GM12872 (cell line): ENCODE data around the gene C1orf198.
A peak's percentile ranks its signal among the peaks of the same experiment; 100 is the strongest.

ENCODE experiments used
- TF ChIP-seq, protein P1 (sequence below): IDR thresholded peaks from 3 replicates; pipeline ENCODE4 v1.5.1; 2011; ENCODE audit warnings: low read depth, mild to moderate bottlenecking, low read length, moderate library complexity; ENCODE audit not compliant: insufficient read depth

C1orf198 gene, protein sequence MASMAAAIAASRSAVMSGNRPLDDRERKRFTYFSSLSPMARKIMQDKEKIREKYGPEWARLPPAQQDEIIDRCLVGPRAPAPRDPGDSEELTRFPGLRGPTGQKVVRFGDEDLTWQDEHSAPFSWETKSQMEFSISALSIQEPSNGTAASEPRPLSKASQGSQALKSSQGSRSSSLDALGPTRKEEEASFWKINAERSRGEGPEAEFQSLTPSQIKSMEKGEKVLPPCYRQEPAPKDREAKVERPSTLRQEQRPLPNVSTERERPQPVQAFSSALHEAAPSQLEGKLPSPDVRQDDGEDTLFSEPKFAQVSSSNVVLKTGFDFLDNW

DNA sequence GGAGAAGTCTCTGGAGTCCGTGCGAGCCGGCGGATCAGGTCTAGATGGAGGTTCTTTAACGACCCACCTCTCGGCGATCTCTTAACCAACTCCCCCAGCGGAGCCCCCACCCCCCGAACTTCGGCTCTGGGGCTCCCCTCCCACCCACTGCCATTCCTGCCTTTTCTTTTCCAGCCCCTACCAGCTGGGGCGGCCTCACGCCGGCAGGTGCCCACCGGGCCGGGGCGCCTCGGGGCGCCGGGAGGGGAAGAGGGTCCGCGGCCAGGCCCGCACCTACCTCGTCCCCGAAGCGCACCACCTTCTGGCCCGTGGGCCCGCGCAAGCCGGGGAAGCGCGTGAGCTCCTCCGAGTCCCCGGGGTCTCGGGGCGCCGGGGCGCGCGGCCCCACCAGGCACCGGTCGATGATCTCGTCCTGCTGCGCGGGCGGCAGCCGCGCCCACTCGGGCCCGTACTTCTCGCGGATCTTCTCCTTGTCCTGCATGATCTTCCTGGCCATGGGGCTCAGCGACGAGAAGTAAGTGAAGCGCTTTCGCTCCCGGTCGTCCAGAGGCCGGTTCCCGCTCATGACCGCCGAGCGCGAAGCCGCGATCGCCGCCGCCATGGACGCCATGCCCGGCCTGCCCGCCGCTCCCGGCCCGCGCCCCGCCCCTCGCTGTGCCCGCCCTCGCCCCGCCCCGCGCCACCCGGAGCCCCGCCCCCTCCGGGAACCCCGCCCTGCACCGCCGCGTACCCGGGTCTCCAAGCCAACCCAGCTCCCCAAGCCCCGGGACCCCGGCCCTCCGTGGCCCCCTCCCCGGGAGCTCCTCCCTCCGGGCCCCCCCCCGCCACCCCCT, at the start of gene C1orf198:
TSS of gene C1orf198 (minus strand) at position 619 of the 833 bp plus-strand sequence. CDS start at position 610, 9 bp downstream.
- TF ChIP-seq, protein P1, sequence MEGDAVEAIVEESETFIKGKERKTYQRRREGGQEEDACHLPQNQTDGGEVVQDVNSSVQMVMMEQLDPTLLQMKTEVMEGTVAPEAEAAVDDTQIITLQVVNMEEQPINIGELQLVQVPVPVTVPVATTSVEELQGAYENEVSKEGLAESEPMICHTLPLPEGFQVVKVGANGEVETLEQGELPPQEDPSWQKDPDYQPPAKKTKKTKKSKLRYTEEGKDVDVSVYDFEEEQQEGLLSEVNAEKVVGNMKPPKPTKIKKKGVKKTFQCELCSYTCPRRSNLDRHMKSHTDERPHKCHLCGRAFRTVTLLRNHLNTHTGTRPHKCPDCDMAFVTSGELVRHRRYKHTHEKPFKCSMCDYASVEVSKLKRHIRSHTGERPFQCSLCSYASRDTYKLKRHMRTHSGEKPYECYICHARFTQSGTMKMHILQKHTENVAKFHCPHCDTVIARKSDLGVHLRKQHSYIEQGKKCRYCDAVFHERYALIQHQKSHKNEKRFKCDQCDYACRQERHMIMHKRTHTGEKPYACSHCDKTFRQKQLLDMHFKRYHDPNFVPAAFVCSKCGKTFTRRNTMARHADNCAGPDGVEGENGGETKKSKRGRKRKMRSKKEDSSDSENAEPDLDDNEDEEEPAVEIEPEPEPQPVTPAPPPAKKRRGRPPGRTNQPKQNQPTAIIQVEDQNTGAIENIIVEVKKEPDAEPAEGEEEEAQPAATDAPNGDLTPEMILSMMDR: no peak

DNA sequence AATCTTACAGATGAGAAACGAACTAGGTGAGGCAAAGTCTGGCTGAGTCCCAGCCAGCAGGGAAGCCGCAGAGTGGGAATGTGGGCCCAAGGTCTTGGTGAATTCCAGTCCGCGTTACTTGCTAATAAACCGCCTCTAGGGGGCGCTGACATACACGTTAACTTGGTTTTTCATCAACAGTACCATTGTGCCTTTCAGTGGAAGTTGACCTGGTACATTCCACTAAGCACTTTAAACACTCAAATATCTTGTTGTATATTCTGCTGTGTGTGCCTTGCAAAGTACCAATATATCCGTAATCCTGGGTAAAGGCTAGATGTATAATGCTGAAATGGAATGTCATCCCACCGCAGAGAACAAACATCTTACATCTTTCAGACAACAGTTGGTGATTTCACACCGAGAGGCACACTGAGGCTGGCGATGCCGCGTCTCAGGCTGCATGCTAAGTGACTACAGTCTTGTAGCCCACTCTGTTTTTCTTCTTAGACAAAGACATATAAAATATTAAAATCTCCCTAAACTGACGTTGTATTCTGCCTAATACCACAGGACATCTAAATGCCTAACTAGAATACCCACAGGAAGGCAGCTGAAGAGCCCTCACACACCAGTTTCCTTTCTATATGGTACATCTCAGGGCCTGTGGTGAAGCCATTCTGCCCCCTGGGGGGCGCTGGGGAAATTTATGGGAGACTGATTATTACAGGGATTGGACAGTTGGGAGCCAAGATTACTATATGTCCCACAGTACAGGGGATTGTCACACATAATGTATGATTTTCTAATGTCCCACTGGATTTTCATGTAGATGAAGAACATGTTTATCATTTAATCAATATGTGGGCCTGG, 49.2 kb upstream of the C1orf198 start:
- TF ChIP-seq, protein P1: peak; percentile 77

DNA sequence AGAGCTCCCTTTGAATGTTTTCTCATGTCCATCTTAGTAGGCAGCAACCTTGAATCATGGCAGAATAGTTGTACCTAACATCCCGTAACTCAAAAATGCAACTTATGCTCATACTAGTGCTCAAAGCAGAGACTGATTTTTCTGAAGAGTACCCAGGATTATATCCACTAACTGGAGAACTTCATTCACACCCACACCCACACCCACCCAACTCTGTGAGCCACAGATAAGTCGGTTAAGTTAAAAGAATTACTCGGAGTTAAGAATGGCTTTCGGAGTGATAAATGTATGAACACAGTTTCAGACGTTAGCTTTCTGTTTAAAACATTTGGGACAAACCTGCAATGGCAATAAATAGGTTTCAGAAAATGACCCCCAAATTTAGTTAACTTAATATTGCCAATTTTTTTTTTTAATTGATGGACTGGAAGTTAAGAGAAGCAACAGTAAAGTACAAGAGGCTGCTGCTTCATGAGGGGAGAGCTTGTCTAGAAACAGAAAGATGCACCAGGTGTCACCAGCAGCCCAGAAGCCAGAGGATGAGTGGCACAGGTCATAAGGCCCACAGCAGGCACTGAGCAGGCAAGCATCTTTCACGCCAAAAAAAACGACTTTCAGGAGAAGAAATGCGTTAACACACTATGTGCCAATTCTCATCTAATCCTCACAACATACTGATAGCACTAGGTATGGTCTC, 48.4 kb upstream of the C1orf198 start:
- TF ChIP-seq, protein P1: no peak

DNA sequence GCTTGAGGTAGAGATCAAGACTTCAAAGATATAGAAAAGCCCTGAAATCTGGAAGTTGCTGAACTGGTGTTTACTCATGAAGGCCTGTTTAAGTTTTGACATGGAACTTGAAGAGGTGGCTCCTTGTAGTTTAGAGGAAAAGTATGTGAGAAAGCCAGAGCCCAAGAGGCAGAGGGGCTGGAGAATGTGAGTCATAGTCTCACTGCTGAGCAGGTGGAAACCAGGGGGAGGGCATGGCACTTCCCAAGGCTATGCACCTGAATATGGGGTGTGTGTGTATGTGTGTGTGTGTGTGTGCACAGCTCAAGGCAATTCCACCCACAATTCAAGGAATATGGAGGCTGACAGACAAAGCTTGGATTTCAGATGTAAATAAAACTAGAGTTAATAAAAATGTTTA, 46.8 kb upstream of the C1orf198 start:
- TF ChIP-seq, protein P1: no peak

DNA sequence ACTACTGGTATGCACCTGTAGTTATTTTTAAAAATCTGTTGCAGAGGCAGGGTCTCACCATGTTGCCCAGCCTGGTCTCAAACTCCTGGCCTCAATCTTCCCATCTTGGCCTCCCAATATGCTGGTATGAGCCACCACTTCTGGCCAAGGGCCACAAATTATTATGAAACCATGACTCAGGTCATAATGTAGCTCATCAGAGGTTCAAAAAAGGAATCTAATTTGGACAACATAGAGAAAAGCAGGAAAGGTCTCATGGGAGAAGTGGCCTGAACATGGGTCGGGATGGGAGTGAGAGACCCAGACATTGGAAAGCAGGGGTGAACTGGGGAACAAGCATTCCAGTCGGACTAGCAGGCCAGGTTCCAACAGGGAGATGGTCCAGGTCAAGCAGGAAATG, 45.2 kb upstream of the C1orf198 start:
- TF ChIP-seq, protein P1: no peak

DNA sequence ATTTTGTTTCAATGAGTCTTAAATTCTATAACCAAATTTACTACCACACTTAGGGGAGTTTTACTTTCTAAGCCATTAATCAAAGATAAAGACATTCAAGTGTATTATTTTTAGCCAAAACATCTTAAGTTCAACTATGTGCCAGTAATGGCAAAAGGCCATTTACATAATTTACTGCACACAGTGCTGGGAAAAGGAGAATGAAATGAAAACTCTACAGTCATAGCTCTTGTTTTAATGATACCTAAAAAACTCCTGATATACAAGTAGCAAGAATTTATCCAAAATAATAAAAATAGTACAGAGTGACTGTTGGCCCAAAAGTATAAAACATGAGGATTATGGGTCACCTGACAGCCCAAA, 42.4 kb upstream of the C1orf198 start:
- TF ChIP-seq, protein P1: no peak
